ENCODE data around the gene ATP13A4.

GRCh38 chr3:193496658-193497057 lies 58.0 kb downstream of the ATP13A4 start:
- TF ChIP-seq, protein P1, sequence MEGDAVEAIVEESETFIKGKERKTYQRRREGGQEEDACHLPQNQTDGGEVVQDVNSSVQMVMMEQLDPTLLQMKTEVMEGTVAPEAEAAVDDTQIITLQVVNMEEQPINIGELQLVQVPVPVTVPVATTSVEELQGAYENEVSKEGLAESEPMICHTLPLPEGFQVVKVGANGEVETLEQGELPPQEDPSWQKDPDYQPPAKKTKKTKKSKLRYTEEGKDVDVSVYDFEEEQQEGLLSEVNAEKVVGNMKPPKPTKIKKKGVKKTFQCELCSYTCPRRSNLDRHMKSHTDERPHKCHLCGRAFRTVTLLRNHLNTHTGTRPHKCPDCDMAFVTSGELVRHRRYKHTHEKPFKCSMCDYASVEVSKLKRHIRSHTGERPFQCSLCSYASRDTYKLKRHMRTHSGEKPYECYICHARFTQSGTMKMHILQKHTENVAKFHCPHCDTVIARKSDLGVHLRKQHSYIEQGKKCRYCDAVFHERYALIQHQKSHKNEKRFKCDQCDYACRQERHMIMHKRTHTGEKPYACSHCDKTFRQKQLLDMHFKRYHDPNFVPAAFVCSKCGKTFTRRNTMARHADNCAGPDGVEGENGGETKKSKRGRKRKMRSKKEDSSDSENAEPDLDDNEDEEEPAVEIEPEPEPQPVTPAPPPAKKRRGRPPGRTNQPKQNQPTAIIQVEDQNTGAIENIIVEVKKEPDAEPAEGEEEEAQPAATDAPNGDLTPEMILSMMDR (IDR thresholded peaks at IDR 0.05; ENCODE audit: low read depth, low read length, missing input control) = no peak
- no peak for TF ChIP-seq RAD21 (IDR thresholded peaks at IDR 0.05)
